ENCODE measurements around the gene SPNS1.
A peak's percentile ranks its signal among the peaks of the same experiment; 100 is the strongest.

Gene SPNS1

DNA sequence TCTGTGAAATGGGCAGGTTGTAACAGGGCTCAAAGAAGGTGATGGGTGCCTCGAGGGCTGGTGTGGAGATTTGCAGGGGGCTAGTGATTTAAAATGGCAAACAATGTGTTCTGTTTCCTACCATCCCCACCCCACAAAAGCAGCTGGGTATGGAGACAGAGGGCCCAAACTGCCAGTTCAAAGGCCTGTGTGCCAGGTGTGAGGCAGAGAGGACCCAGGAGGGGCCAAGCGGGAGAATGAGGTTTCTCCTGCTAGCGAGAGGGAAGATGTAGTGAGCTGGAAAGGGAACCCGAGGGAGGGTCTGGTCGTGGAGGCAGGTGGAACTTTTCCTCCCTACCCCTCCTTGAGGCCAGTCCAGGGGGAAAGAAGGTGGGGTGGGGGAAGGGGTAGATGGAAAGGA lies 49.7 kb downstream of the SPNS1 start:
- TF ChIP-seq, protein P1, sequence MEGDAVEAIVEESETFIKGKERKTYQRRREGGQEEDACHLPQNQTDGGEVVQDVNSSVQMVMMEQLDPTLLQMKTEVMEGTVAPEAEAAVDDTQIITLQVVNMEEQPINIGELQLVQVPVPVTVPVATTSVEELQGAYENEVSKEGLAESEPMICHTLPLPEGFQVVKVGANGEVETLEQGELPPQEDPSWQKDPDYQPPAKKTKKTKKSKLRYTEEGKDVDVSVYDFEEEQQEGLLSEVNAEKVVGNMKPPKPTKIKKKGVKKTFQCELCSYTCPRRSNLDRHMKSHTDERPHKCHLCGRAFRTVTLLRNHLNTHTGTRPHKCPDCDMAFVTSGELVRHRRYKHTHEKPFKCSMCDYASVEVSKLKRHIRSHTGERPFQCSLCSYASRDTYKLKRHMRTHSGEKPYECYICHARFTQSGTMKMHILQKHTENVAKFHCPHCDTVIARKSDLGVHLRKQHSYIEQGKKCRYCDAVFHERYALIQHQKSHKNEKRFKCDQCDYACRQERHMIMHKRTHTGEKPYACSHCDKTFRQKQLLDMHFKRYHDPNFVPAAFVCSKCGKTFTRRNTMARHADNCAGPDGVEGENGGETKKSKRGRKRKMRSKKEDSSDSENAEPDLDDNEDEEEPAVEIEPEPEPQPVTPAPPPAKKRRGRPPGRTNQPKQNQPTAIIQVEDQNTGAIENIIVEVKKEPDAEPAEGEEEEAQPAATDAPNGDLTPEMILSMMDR (IDR thresholded peaks at IDR 0.05; ENCODE audit: extremely low read depth, insufficient read depth, missing control alignments): no peak

DNA sequence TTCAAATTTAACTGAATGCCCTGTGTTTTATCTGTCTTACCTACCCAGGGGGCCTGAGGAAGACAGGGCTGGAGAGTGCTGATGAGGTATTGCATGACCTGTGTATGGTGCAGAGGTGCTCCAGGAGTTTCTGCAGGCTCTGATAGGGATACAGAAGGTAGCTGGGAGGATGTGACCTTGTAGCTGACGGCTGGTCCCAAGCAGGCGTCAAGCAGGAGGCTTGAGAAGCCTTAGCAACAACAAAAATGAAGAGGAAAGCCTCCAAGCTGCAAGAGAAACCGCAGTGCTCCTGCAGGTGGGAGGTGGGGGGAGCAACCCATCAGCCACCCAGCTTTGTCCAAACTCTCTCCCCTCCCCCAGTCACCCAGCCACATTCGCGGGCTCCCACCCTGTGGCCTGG lies 50.6 kb downstream of the SPNS1 start:
- no peak for DNase-seq (ENCODE audit: low spot score)
- TF ChIP-seq, protein P1 (IDR thresholded peaks at IDR 0.05; ENCODE audit: extremely low read depth, insufficient read depth, missing control alignments): no peak
- in situ Hi-C loops (cut with MboI; ENCODE audit: low pct_unique_long_range_greater_than_20kb, low sequenced_read_pairs, unreplicated experiment): no loop called here

More for the DNA sequence above, 49.7 kb downstream of the SPNS1 start:
- DNase-seq (ENCODE audit: low spot score): no peak
- in situ Hi-C loops (cut with MboI; ENCODE audit: low pct_unique_long_range_greater_than_20kb, low sequenced_read_pairs, unreplicated experiment): no loop called here

GRCh38 chr16:29025735-29026134 lies 51.2 kb downstream of the SPNS1 start:
- in situ Hi-C loops (cut with MboI; ENCODE audit: low pct_unique_long_range_greater_than_20kb, low sequenced_read_pairs, unreplicated experiment): no loop called here

GRCh38 chr16:29028457-29029167 lies 54.0 kb downstream of the SPNS1 start:
- TF ChIP-seq, protein P1 (IDR thresholded peaks at IDR 0.05; ENCODE audit: extremely low read depth, insufficient read depth, missing control alignments): no peak
- no peak for DNase-seq (ENCODE audit: low spot score)
- in situ Hi-C loops (cut with MboI; ENCODE audit: low pct_unique_long_range_greater_than_20kb, low sequenced_read_pairs, unreplicated experiment): no loop called here

More at GRCh38 chr16:29025735-29026134, 51.2 kb downstream of the SPNS1 start:
- TF ChIP-seq, protein P1 (IDR thresholded peaks at IDR 0.05; ENCODE audit: extremely low read depth, insufficient read depth, missing control alignments): no peak
- no peak for DNase-seq (ENCODE audit: low spot score)

GRCh38 chr16:29029168-29029994 lies 54.8 kb downstream of the SPNS1 start:
- in situ Hi-C loops (cut with MboI; ENCODE audit: low pct_unique_long_range_greater_than_20kb, low sequenced_read_pairs, unreplicated experiment): no loop called here
- TF ChIP-seq, protein P1 (IDR thresholded peaks at IDR 0.05; ENCODE audit: extremely low read depth, insufficient read depth, missing control alignments): no peak

GRCh38 chr16:29030086-29030840 lies 55.7 kb downstream of the SPNS1 start:
- in situ Hi-C loops (cut with MboI; ENCODE audit: low pct_unique_long_range_greater_than_20kb, low sequenced_read_pairs, unreplicated experiment): no loop called here

More at GRCh38 chr16:29029168-29029994, 54.8 kb downstream of the SPNS1 start:
- peak; percentile 64 for DNase-seq (ENCODE audit: low spot score)

More at GRCh38 chr16:29030086-29030840, 55.7 kb downstream of the SPNS1 start:
- TF ChIP-seq, protein P1 (IDR thresholded peaks at IDR 0.05; ENCODE audit: extremely low read depth, insufficient read depth, missing control alignments): no peak
- DNase-seq (ENCODE audit: low spot score): no peak
